GM19238 (cell line): ENCODE measurements around the gene ALDH1A1.
"Not testable (repeated sequence)": the region's sequence is repeated elsewhere in the genome, so short reads cannot be mapped to it uniquely, and the experiment has no call there.

Experiments used
- DNase-seq: peaks from one replicate; pipeline ENCODE4 v3.0.0; 2011; ENCODE audit warnings: low spot score; ENCODE audit not compliant: insufficient read length

ALDH1A1 gene

DNA sequence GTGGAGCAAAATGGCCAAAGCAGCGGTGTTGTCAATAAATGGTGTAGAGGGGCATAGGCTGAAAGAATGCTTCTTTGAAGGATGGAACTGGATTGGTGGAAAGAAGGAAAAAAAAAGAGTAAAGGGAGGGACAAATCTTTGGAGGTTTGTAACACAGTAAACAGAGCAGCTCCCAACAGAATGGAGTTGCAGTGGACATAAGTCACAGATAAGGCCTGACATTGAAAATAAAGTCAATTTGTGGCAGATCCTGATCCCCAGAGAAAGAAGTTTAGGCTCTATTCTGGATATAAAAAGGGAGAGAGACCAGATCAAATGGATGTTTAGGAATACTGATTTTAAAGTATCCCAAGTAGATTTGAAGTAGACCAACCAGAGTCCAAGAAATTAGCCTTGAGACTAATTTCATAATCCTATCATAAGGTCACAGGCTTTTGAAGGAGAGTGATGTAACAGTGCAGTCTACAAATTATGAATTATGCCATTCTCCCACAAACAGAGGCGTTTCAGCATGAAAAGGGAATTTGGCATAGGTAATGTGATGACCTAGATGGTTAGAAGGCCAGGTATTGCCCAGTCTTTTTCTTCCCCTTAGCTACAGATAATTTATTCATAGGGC lies 8.9 kb downstream of the ALDH1A1 start:
- DNase-seq = no peak

DNA sequence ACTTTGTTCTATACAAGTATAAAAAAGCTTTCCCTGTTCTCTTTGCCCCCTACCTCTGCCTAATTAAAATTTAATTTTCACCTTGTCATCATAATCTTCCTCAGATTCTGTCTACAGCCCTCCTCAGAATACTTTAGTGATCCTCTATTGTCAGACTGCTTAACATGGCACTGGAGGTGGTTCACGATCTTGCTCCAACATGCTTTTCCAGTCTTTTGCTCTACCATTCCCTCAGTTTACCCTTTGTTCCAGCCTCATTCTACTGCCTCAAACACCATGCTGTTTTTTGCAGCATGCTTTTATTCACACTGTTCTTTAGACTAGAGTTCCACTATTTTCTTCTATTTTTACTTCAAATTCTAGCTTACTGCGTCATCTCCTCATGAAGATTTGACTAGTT lies 10.4 kb downstream of the ALDH1A1 start:
- no peak for DNase-seq

DNA sequence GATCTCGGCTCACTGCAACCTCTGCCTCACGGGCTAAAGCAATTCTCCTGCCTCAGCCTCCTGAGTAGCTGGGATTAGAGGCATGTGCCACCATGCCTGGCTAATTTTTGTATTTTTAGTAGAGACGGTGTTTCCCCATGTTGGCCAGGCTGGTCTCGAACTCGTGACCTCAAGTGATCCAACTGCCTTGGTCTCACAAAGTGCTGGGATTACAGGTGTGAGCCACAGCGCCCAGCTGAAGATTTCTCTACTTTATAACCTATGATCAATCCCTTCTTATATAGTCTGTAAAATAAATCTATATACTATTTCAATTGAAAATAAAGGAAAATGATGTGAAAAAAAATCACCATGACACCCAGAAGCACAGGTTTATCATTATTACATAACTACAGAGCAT lies 13.3 kb downstream of the ALDH1A1 start:
- not testable (repeated sequence) for DNase-seq

DNA sequence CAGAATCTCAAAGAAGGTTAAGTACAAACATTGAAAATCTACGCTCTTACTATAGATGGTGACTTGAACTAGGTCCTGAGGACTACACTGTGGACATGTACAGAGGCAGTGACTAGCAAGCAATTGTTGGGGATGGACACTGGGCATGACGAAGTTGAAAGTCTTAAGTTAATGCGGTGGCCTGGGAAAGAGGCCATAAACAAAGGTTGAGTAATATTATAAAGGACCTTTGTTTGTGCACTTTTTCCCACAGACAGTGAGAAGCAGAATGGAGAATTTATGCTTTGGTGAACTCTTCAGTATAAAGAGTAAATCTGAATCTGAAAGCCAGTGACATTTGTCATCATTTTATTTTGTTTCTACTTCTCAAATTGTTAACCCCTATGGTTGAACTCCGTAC lies 15.3 kb downstream of the ALDH1A1 start:
- no peak for DNase-seq

DNA sequence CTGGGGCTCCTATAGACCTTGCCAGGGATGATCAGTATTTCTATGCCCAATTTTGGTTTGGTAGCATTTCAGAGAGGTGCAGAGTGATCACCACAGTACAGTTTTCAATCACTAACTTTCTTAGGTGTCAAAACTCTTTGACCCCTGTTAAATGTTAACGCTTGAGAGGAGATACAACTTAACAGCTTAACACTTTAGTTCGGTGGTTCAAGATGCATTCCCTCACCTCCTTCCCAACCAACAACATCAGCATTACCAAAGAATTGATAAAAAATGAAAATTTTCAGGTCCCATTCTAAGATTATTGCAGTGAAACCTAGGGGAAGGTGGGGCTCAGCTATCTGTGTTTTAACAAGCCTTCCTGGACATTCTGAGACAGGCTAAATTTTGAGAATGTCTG lies 16.2 kb downstream of the ALDH1A1 start:
- DNase-seq = no peak

DNA sequence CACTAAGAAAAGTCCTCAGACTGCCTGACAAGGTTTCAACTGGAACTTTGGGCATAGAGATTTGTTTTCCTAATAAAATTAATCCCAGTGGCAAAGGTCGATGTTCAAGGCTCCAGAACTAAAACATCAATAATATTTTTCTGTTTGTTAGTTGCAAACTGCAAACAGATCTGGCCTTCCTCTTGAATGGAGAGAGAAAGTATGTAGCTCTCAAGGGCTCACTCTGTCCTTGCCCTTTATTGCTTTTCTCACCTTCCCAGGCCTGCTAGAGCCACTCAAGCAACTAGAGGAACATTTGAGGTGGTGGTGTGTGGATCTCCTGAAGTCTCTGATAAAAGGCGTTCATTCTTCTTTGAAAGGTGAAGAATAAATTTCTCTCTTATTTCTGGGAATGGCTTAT lies 16.6 kb downstream of the ALDH1A1 start:
- no peak for DNase-seq

DNA sequence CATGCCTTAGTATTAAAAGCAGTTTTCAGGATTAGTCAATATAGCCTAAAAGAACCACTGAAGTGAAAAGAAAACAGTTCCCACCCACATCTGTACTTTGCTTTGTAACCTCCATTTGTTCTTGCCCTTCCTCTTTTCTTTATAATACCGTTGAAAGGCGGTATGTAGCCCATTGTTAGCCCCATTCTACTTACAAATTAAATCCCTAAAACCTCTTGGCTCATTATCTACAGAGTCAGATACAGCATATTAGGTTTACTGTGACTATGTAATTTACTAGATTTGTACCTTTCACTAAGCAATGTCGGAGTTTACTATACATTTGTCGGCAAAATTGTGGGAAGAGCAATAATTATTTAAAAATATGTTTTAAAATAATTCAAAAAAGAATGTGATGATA lies 17.3 kb downstream of the ALDH1A1 start:
- no peak for DNase-seq

DNA sequence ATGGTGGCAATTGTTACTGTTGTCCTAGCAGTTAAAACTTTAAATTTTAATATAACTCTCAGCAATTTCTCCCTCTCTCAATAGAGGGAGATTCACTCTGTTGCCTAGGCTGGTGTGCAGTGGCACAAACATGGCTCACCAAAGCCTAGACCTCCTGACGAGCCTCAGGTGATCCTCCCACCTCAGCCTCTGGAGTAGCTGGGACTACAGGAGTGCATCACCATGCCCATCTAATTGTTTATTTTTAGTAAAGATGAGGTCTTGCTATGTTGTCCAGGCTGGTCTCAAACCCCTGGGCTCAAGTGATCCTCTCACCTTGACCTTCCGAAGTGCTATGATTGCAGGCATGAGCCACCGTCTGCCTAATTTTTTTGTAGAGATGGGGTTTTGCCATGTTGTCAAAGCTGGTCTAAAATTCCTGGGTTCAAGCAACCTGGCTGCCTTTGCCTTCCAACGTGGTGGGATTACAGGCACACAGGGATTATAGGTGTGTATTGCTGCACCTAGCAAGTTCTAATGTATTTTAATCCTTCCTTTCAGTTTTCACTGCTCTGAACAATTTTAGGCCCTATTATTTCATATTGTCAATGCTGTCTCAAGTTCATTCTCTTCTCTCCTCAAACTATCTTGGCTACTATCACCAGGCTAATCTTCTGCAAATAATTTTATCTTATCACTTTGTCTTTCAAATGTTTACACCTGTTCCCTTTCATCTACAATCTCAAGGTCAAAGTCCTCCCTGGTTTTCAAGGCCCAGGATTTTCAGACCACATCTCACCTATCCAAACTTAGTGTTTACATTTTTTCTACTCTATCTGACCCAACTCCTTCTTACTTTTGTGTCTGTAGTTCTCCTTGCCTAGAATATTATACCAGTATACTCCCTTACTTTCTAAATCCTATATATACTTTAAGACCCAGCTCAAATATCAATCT lies 18.9 kb downstream of the ALDH1A1 start:
- DNase-seq = no peak

DNA sequence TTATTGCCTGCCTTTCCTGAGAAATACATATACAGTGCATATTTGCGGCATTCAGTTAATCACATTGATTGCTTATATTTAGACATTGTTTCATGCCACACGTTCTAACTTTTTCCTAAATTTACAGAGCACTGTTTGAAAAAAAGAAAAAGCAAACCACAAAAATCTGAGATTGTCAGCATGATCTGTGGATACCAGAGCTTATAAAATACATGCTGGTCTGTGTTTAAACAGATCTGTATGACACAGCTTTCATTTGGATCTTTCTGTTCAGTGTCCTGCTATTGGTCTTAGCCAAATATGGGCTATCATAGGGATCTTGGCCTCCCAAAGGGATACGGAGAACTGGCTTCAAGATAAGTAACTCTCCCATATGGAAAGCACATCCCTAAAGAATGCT lies 20.2 kb downstream of the ALDH1A1 start:
- no peak for DNase-seq

DNA sequence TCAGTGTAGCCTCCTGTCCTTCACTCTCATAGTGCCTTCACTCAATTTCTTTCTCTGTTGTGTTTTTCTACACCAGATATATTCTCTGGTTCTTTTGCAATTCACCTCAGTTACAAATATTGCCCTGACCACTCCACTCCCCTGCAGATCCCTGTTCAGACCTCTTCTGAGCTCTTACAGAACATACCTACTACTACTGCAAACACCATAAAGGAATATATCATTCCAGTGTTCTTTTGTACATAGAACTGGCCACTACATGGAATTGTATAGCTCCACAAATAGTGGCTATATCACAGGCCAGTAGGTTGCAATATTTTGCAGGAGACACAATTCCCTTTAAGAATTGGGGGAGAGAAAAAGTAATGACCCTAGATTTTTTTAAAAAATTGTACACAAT lies 21.0 kb downstream of the ALDH1A1 start:
- no peak for DNase-seq

DNA sequence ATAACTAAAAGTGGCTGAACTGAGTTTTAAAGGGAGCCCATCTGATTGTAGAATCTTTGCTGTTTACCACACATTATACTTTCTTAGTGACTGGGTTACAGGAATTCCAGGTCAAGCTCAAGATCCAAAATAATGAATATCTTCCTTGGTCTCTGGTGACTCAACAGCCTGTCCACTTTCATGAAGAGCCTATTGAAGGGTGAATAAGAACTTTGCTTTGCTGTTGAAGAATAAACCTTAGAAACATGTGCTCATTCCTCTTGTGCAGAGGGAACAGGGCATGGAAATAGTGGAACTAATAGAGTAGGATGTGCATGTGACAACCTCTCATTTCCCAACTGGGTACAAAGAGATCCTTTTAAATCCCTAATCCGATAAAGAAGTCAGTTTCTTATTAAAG lies 21.4 kb downstream of the ALDH1A1 start:
- DNase-seq = no peak

DNA sequence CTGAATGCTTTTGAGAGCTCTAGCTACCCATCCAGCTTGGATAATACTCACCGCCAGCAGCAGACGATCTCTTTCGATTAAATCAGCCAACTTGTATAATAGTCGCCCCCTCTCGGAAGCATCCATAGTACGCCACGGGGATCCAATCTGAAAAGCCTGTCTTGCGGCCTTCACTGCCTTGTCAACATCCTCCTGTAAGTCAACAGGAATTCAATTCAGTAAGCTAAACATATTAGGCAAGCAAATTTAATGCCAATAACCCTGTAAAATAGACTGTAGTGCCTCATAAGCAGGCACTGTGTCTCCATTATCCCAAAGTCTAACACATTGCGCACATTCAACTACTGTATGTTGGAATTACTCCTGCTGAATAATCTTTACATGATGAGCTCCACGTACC lies 22.0 kb downstream of the ALDH1A1 start:
- no peak for DNase-seq

DNA sequence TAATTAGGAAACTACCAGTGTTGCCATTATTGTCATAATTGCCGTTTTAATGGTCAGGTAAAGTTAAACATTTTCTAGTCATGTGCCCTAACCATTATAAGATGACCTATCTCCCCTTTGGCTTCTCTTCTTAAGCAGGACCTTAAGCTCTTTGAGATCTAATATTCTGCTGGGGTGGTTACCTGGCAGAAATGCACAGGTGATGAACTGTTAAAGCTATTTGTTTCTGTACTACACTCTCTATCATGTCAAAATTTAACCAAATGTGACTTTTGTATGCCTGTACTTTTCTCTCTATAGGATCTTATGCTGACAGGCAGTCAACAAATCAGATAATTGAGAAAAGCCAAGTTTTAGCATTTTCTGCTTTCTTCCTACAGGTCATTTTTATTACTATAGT lies 23.3 kb downstream of the ALDH1A1 start:
- no peak for DNase-seq

DNA sequence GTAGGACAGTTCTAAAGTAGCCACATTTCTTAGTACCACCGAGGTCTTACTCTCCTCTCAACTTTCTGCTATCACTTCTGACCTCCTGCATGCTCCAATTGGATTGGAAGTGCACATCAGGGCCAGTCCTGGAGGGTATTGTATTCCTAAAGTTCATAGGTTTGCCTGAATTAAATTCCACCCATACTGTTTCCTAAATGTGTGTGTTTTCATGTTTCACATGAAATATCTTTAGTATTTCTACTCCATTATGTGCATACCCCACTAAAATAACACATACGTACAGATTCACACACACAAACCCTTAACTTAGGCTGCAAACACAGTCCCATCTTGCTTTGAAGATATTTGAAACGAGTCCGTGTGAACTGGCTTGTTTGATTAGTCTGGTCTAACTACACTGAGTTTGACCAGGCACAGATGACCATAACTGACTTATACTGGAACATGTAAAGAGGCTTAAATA lies 24.8 kb downstream of the ALDH1A1 start:
- DNase-seq = no peak

DNA sequence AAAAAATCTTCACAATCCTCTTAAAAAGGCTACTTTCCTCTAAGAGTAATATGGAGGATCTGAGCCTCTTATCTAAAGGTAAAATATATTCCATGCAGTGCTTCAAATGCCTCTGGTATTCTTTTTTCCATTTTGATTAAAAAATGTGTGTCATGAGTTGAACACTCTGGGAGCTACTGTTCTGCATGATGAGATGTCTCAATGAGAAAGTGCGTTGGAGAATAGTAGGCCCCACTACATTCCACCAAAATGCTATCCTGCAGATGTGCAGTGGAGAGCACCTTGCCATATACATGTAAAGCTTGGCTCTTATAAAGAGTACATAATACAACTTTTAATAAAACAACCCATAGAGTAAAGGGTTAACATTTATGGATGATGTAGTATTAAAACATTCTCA lies 26.3 kb downstream of the ALDH1A1 start:
- no peak for DNase-seq

DNA sequence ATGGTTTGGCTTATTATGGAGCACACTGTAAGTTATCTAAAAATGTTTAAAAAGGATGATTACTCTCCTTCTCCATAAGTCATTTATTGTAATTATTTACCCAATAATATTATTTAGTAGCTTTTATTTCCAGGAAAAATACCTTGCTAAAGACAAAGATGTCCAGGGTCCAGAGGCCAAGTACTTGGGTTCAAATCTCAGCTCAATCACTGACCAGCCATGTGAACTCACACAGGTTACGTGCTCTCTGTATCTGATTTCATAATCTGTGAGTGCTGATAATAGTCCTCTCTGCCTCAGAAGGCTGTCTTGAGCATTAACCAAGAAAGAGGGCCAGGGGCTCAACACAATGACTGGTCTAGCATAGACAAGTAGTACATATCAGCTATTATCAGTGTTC lies 27.0 kb downstream of the ALDH1A1 start:
- DNase-seq = no peak

DNA sequence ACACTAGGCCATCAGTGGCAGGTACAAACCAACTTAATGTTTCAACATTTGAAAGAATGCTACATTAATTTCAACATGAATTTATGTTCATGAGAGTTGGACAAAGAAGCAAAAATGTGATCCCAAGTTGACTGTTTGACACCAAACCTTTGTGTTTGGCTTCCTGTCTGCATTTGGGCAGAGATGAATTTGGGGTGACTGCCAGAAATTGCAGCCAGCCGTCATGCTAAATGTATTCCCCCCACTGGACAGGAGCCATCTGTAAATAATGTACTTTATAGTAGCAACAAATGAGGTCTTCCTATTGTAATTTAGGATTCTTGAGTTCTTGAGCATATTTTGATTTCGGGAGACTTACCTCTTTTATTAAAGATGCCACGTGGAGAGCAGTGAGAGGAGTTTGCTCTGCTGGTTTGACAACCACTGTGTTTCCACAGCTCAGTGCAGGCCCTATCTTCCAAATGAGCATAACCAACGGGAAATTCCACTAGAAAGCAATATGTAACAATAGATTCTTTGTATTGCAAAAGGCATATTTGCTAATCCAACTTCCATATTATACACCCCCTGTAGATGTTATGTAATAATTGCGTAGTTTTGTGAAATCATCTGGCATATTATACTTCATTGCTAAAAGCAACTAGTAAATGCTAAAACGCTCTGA lies 27.6 kb downstream of the ALDH1A1 start:
- no peak for DNase-seq

DNA sequence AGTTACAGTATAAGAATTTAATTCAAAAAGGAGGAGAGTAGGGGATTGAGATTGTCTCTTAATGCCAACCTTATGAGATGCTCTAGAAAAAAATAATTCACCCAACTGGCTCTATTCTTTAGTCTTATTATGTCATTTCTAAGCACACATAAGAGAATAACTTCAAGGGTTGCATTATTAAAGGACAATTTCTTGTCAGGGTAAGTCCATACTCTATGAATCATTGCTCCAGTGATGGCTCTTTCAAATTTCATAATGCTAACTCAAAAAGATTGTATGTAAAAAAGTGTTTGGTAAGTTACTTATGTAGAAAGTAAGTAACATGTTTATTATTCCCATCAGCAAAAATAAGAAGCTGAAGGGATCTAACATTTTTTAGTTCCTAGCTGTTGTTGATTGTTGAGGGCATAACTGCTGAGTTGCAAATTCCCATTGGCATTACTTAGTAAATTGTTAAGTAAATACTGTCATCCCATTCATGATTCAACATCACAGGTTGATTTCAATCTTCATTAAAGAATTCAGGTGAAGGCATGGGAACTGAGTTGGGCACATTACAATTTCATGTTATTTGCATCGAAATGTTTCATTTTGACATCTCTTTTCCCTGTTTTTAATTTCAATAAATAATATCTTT lies 28.6 kb downstream of the ALDH1A1 start:
- DNase-seq = no peak

DNA sequence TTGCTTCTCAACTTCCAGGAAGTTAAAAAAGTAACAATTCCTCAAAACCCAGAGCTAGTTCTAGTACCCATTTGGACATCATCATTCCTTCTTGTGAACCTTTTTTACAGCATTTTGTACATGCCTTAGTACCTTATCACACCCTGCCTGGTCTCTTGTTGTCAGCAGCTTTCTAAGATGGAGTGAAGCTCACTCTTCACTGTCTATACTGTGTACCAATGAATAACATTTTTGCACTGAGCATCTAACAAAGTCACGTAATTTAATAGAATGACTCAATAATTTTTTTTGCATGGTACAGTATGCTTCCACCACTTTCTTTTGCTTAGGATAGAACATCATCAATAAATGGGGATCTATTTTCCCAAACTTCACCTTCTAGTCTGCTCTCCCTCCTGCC lies 29.8 kb downstream of the ALDH1A1 start:
- DNase-seq = no peak

DNA sequence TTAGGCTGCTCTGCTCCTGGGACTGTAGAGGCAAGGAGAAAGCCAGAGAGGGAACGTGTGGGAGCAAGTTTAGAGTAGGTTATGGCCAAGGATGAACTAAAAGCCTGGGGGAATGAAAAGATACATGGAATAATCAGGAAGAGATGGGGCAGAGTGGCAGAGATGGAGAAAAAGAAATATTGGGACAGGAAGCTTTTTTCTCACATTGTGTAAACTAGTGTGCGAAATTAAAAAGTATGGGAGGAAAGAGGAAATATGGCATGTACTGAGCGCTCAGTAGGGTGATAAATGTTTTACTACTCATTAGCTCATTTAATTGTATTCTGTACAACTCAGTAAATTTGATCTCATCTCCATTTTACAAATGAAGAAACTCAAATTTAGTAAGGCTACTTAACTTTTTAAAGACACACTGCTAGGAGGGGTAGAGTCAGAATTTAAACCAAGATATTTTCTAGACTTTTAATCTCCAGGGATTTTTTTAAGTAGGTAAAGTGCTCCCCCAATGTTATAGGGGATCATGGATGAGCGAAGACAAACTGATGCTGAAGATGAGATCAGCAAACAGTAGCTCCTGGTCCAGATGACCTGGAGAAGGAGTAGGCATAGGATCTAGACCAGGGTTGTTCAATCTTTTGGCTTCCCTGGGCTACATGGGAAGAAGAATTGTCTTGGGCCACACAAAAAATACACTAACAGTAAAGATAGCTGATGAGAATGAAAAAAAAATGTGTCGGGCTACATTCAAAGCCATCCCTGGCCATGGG lies 30.8 kb downstream of the ALDH1A1 start:
- no peak for DNase-seq
